NCI-H1105 treated with DMSO at 0.1 percent for 48 hours (cell line): ENCODE results near the gene PRG2.
"Not testable (repeated sequence)": the region's sequence is repeated elsewhere in the genome, so short reads cannot be mapped to it uniquely, and the experiment has no call there.

Experiments used
- DNase-seq: peaks from one replicate; lab custom pipeline; 2025; lab: John Stamatoyannopoulos, UW

PRG2 gene

DNA sequence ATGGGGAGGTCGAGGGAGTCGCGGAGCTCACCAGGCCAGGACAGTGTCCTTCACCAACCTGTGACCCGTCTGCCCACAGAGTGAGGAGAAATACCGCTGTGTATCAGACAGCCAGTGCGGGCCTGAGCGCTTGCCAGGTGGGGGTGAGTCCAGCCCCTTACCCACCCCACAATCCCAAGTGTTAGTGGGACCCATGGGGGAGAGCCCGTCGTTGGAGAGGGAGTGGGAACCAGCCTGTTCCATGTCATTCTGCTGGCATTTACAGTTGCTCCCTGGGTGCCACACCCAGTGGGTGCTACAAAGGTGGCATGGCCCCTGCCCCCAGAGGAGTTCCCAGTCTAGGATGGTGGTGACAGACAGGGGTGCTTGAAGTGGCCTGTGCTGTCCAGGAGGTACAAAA lies 43.1 kb downstream of the PRG2 start:
- no peak for DNase-seq

DNA sequence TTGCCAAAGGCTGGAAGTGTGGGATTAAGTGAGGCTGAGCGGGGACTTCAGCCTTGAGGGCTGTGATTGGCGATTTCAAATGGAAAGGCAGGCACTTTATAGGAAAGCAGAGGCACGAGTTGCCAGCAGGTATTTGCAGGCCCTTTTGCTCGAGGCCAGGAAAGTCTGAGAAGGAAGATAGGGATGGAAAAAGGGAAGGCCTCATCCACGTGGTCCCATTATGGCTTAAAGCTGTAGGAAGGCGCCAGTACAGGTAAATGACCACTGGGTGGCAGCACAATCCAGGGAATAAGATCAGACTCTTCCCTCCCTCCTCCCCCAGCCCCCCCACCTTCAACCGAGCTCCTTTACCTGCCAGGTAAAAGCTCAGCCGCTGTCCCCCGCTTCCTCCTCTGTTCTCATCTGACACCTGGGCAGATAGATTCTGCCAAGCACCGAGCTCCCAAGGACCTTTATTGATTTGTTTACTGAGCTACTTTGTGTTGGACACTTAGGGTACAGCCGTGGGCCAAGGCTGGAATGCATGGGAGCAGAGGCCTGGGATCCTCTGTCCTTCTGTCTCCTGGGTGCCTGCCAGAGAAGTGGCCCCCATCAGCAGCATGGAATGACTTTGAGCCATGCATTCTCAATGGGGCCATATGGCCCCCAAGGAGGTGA lies 44.8 kb downstream of the PRG2 start:
- peak; percentile 75 for DNase-seq

GRCh38 chr11:57344826-57345225 lies 45.6 kb downstream of the PRG2 start:
- DNase-seq = no peak

DNA sequence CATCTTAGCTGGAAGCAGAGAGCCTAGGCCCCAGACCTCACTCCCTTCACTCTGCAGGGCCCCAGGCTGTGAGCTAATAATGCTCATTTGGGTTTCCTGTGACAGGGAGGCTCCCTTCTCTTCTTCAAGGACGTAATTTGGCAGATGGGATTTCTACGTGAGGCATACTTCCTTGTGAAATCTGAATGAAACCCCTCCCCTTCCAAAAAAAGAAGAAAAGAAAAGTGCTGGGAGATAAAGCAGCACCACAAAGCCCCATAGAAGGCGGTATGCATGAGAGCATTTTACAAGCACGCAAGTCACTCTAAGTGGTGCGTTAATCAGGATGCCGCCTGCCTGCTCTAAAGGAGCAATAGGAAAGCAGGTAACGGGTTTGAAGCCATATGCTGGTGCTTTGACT lies 46.6 kb downstream of the PRG2 start:
- no peak for DNase-seq

- DNase-seq = no peak
These were observed 47.7 kb downstream of the PRG2 start for GRCh38 chr11:57342702-57343101.

GRCh38 chr11:57341250-57341808 lies 49.1 kb downstream of the PRG2 start:
- no peak for DNase-seq

DNA sequence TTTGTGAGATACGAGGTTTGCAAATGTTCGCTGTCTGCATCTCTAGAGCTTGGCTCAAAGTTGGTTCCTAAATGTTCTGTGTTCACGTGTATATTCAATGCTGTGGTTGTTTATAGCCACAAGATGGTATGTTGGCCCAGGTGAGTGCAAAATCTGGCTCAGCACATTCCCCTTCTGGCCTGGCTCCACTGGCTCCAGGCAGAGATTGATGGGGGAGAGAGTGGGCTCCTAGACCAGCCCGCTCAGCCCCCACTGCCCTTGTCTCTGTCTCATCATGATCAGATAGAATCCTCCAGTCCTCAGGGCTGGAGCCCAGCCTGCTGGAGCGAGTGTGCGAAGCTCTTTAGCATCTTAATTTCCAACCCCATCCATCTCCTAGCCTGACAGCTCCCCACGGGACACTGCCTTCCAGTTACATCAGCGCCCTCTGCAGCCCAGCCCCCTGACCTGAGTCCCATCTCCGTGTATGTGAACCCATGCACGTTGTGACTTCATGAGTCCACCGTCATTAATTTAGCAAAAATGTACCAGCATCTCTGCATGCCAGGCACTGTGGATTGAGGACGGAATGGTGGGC lies 50.3 kb downstream of the PRG2 start:
- DNase-seq = no peak

DNA sequence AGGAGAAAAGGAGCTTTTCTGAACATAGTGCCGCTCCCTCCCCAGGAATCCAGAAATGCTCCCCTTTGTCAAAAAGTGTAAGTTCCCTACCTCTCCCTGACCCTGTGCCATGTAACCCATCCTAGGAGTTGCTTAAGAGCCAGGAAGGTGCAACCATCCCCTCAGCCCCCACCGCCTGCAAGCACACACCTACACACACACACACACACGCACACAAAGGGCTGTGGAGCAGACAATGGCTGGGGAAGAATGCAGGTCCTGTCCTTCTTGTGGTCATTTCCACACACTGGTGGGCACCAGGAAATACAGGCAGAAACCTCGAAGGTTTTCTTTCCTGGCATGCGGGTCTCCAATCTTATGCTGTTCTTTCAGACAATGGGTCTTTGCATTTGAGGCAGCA lies 51.1 kb downstream of the PRG2 start:
- no peak for DNase-seq

GRCh38 chr11:57338142-57338541 lies 52.3 kb downstream of the PRG2 start, which contains the start of gene P2RX3:
Gene P2RX3, plus strand, starts transcription at chr11:57338352. Its CDS starts 199 bp downstream, at chr11:57338551.
- DNase-seq = no peak

DNA sequence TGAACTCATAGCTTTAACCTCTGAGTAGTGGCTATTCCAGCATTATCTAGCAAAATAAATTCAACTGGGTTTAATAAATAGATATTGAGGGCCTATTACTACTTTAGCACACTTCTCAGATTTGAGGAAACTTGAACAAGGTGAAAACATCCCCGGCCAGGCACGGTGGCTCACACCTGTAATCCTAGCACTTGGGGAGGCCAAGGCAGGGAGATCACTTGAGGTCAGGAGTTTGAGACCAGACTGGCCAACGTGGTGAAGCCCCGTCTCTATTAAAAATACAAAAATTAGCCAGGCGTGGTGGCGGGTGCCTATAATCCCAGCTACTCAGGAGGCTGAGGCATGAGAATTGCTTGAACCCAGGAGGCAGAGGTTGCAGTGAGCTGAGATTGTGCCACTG lies 53.6 kb downstream of the PRG2 start:
- not testable (repeated sequence) for DNase-seq
